ENCODE measurements around the gene F3. TPM values are rescaled to one million over a fixed set of nuclear protein-coding genes. Genes with fewer than 3 reads are reported as not detected.

The F3 gene
- total RNA-seq, 3 donors from 2014 or later (not counting 1 experiment from before 2014, with no cell fraction given), result 1.9 to 2.5 TPM; not detected in 1

GRCh38 chr1:94535095-94535494 is 6.5 kb downstream of the F3 start:
- Histone ChIP-seq H3K9me3 (ENCODE audit: control insufficient read depth, insufficient read depth, low read length) (no peaks in the 10 kb centered on the region), H3K36me3 (ENCODE audit: control insufficient read depth, insufficient read depth, low read length) (no peaks in the 10 kb centered on the region), H3K4me3 (ENCODE audit: low read length) (no peak overlapping the region), H3K27me3 (ENCODE audit: control insufficient read depth, insufficient read depth, low read length) (peaks cover 6% of the 10 kb centered on the region), H3K4me1 (ENCODE audit: control insufficient read depth, insufficient read depth, low read length) (no peaks in the 10 kb centered on the region), H3K27ac (ENCODE audit: low read length) (no peak overlapping the region)
- intact Hi-C loops (cut with micrococcal nuclease), result no loop called here
- Mint-ChIP-seq H3K4me1 (no peaks in the 10 kb centered on the region), H3K9me3 (no peaks in the 10 kb centered on the region), H3K4me3 (no peak overlapping the region), H3K36me3 (no peaks in the 10 kb centered on the region), H3K27me3 (ENCODE audit: low read depth in 2 of 2) (peaks cover 27 to 43% of the 10 kb centered on the region in 2 donors), H3K27ac (no peak overlapping the region)
- no peak for ATAC-seq
- whole genome bisulfite sequencing (ENCODE audit: insufficient coverage), result 93% methylated on average over 4 of the region's 5 CpGs
- no peak for TF ChIP-seq CTCF (IDR thresholded peaks at IDR 0.05)
- no peak for DNase-seq

GRCh38 chr1:94532077-94532476 is 9.5 kb downstream of the F3 start:
- Mint-ChIP-seq H3K27ac (no peak overlapping the region), H3K27me3 (ENCODE audit: low read depth in 2 of 2) (peaks cover 15 to 28% of the 10 kb centered on the region in 2 donors)
- 94% methylated on average over 2 of the region's 3 CpGs for WGBS (ENCODE audit: insufficient coverage)

GRCh38 chr1:94531664-94532063 is 9.9 kb downstream of the F3 start:
- Mint-ChIP-seq H3K27ac (no peak overlapping the region), H3K36me3 (no peaks in the 10 kb centered on the region), H3K4me1 (no peaks in the 10 kb centered on the region), H3K27me3 (ENCODE audit: low read depth in 2 of 2) (peaks cover 12 to 28% of the 10 kb centered on the region in 2 donors), H3K9me3 (no peaks in the 10 kb centered on the region), H3K4me3 (no peak overlapping the region)
- Histone ChIP-seq H3K9me3 (ENCODE audit: control insufficient read depth, insufficient read depth, low read length) (no peaks in the 10 kb centered on the region), H3K36me3 (ENCODE audit: control insufficient read depth, insufficient read depth, low read length) (no peaks in the 10 kb centered on the region), H3K4me3 (ENCODE audit: low read length) (no peak overlapping the region), H3K4me1 (ENCODE audit: control insufficient read depth, insufficient read depth, low read length) (no peaks in the 10 kb centered on the region), H3K27ac (ENCODE audit: low read length) (no peak overlapping the region), H3K27me3 (ENCODE audit: control insufficient read depth, insufficient read depth, low read length) (no peaks in the 10 kb centered on the region)
- 79% methylated on average over 6 of the region's 6 CpGs for WGBS (ENCODE audit: insufficient coverage)
- TF ChIP-seq CTCF (IDR thresholded peaks at IDR 0.05), result no peak
- intact Hi-C loops (cut with micrococcal nuclease), result no loop called here
- no peak for DNase-seq
- no peak for ATAC-seq

More at GRCh38 chr1:94532077-94532476, 9.5 kb downstream of the F3 start:
- no peak overlapping the region for H3K27ac ChIP-seq (ENCODE audit: low read length)
- DNase-seq (no peak), ATAC-seq (no peak)
- no peaks in the 10 kb centered on the region for H3K27me3 ChIP-seq (ENCODE audit: control insufficient read depth, insufficient read depth, low read length)
- Mint-ChIP-seq H3K9me3 (no peaks in the 10 kb centered on the region), H3K4me3 (no peak overlapping the region), H3K36me3 (no peaks in the 10 kb centered on the region), H3K4me1 (no peaks in the 10 kb centered on the region)
- no peaks in the 10 kb centered on the region for H3K4me1 ChIP-seq (ENCODE audit: control insufficient read depth, insufficient read depth, low read length)
- intact Hi-C loops (cut with micrococcal nuclease), result no loop called here
- no peak for TF ChIP-seq CTCF (IDR thresholded peaks at IDR 0.05)
- no peak overlapping the region for H3K4me3 ChIP-seq (ENCODE audit: low read length)
- H3K36me3 ChIP-seq (ENCODE audit: control insufficient read depth, insufficient read depth, low read length), result no peaks in the 10 kb centered on the region
- no peaks in the 10 kb centered on the region for H3K9me3 ChIP-seq (ENCODE audit: control insufficient read depth, insufficient read depth, low read length)

- no peak overlapping the region for H3K4me3 Mint-ChIP-seq
- no peaks in the 10 kb centered on the region for H3K4me1 Mint-ChIP-seq
- Histone ChIP-seq H3K36me3 (ENCODE audit: control insufficient read depth, insufficient read depth, low read length) (no peaks in the 10 kb centered on the region), H3K27me3 (ENCODE audit: control insufficient read depth, insufficient read depth, low read length) (no peaks in the 10 kb centered on the region), H3K4me1 (ENCODE audit: control insufficient read depth, insufficient read depth, low read length) (no peaks in the 10 kb centered on the region), H3K4me3 (ENCODE audit: low read length) (no peak overlapping the region), H3K9me3 (ENCODE audit: control insufficient read depth, insufficient read depth, low read length) (no peaks in the 10 kb centered on the region), H3K27ac (ENCODE audit: low read length) (no peak overlapping the region)
- WGBS (ENCODE audit: insufficient coverage), result 94% methylated on average over 4 of the region's 4 CpGs
- H3K9me3 Mint-ChIP-seq, result no peaks in the 10 kb centered on the region
- DNase-seq (no peak), ATAC-seq (no peak)
- no peak for TF ChIP-seq CTCF (IDR thresholded peaks at IDR 0.05)
- H3K27ac Mint-ChIP-seq, result no peak overlapping the region
- intact Hi-C loops (cut with micrococcal nuclease), result no loop called here
- no peaks in the 10 kb centered on the region for H3K36me3 Mint-ChIP-seq
- peaks cover 5 to 28% of the 10 kb centered on the region in 2 donors for H3K27me3 Mint-ChIP-seq (ENCODE audit: low read depth in 2 of 2)
These were observed 11.1 kb downstream of the F3 start for GRCh38 chr1:94530373-94530878.

Measured in natural killer cell (primary cell).